Loucy (cell line): Measurements from ENCODE around the gene SAP30.

Experiments used
- H2AFZ ChIP-seq: fragments of 200-600 bp; sonication (generic); 2 replicates; pipeline ENCODE4 v1.6.0; 2016; ENCODE audit warnings: antibody characterized with exemption, mild to moderate bottlenecking, low read length, moderate library complexity
- H3F3A ChIP-seq: fragments of 200-600 bp; 2 replicates; pipeline ENCODE4 v1.6.0; 2016; ENCODE audit warnings: antibody characterized with exemption, low read depth, mild to moderate bottlenecking
- H3K27me3 ChIP-seq: fragments of 200-600 bp; sonication (generic); 2 replicates; pipeline ENCODE4 v1.6.1; 2014; ENCODE audit warnings: low read length, mild to moderate bottlenecking; ENCODE audit not compliant: insufficient read depth, poor library complexity, severe bottlenecking
- H3K36me3 ChIP-seq: fragments of 200-600 bp; sonication (generic); 2 replicates; pipeline ENCODE4 v1.6.1; 2016; ENCODE audit warnings: low read length; ENCODE audit not compliant: insufficient read depth
- H3K4me1 ChIP-seq: fragments of 200-600 bp; sonication (generic); 2 replicates; pipeline ENCODE4 v1.5.1; 2014; ENCODE audit warnings: low read length, mild to moderate bottlenecking; ENCODE audit not compliant: insufficient read depth, poor library complexity, severe bottlenecking
- H3K4me2 ChIP-seq: fragments of 200-600 bp; sonication (generic); 2 replicates; pipeline ENCODE4 v1.6.0; 2014; ENCODE audit warnings: antibody characterized with exemption, low read length, low read depth, mild to moderate bottlenecking; ENCODE audit not compliant: poor library complexity, severe bottlenecking
- H3K4me3 ChIP-seq: fragments of 200-600 bp; sonication (generic); 2 replicates; pipeline ENCODE4 v1.5.1; 2014; ENCODE audit warnings: low read length, mild to moderate bottlenecking, mixed read lengths; ENCODE audit not compliant: poor library complexity, severe bottlenecking
- H3K79me2 ChIP-seq: fragments of 200-600 bp; sonication (generic); 2 replicates; pipeline ENCODE4 v1.6.1; 2014; ENCODE audit warnings: low read length; ENCODE audit not compliant: insufficient read depth
- H3K9ac ChIP-seq: fragments of 200-600 bp; sonication (generic); 2 replicates; pipeline ENCODE4 v1.6.0; 2014; ENCODE audit warnings: mild to moderate bottlenecking, low read depth, low read length, moderate library complexity; ENCODE audit not compliant: poor library complexity, severe bottlenecking
- H3K9me2 ChIP-seq: fragments of 200-600 bp; sonication (generic); replicated peaks from 2 replicates; pipeline ENCODE4 v1.6.1; 2016; ENCODE audit warnings: low read depth, low read length, mixed read lengths
- H3K9me3 ChIP-seq: fragments of 200-600 bp; sonication (generic); 2 replicates; pipeline ENCODE4 v1.6.1; 2014; ENCODE audit warnings: mild to moderate bottlenecking, antibody characterized with exemption, low read length, low read depth; ENCODE audit not compliant: insufficient read depth
- H4K20me1 ChIP-seq: fragments of 200-600 bp; sonication (generic); 2 replicates; pipeline ENCODE4 v1.6.0; 2014; ENCODE audit warnings: antibody characterized with exemption, low read length, mild to moderate bottlenecking; ENCODE audit not compliant: insufficient read depth, poor library complexity, severe bottlenecking
- CTCF ChIP-seq: fragments of 200-600 bp; sonication (generic); conservative IDR thresholded peaks from 2 replicates; pipeline ENCODE4 v1.5.1; 2014; ENCODE audit warnings: mild to moderate bottlenecking, antibody characterized with exemption, low read length
- EZH2phosphoT487 ChIP-seq: fragments of 200-600 bp; IDR thresholded peaks from 2 replicates; pipeline ENCODE4 v1.6.1; 2018; ENCODE audit warnings: antibody characterized with exemption, mild to moderate bottlenecking, moderate library complexity, borderline replicate concordance

The SAP30 gene

GRCh38 chr4:173404296-173404865 is 33.6 kb downstream of the SAP30 start:
- Histone ChIP-seq H3K4me3 (no peak overlapping the region), H3K4me1 (peaks cover 10% of the 10 kb centered on the region), H2AFZ (no peak overlapping the region), H3K27me3 (no peaks in the 10 kb centered on the region), H3K4me2 (no peak overlapping the region), H3K79me2 (no peaks in the 10 kb centered on the region), H3K9ac (no peak overlapping the region), H4K20me1 (no peaks in the 10 kb centered on the region), H3K36me3 (no peaks in the 10 kb centered on the region), H3K9me2 (no peaks in the 10 kb centered on the region), H3K9me3 (no peaks in the 10 kb centered on the region), H3F3A (no peaks in the 10 kb centered on the region)
- TF ChIP-seq EZH2phosphoT487 = no peak
- no peak for TF ChIP-seq CTCF

- H3K9me3 ChIP-seq = no peaks in the 10 kb centered on the region
- no peaks in the 10 kb centered on the region for H4K20me1 ChIP-seq
- no peak overlapping the region for H3K4me2 ChIP-seq
- no peaks in the 10 kb centered on the region for H3K36me3 ChIP-seq
- no peaks in the 10 kb centered on the region for H3K9me2 ChIP-seq
- H3K4me1 ChIP-seq = peaks cover 10% of the 10 kb centered on the region
- H3K79me2 ChIP-seq = no peaks in the 10 kb centered on the region
- no peak overlapping the region for H3K4me3 ChIP-seq
- H2AFZ ChIP-seq = no peak overlapping the region
- no peaks in the 10 kb centered on the region for H3K27me3 ChIP-seq
- TF ChIP-seq CTCF = no peak
- TF ChIP-seq EZH2phosphoT487 = no peak
- no peak overlapping the region for H3K9ac ChIP-seq
- H3F3A ChIP-seq = no peaks in the 10 kb centered on the region
These were observed 35.3 kb downstream of the SAP30 start for GRCh38 chr4:173405840-173406606.

GRCh38 chr4:173410079-173410478 is 39.3 kb downstream of the SAP30 start:
- TF ChIP-seq EZH2phosphoT487 = no peak
- TF ChIP-seq CTCF = no peak

More at GRCh38 chr4:173410079-173410478, 39.3 kb downstream of the SAP30 start:
- no peak overlapping the region for H3K4me2 ChIP-seq
- H3K4me1 ChIP-seq = peaks cover 10% of the 10 kb centered on the region
- H3K9me3 ChIP-seq = no peaks in the 10 kb centered on the region
- H3K36me3 ChIP-seq = no peaks in the 10 kb centered on the region
- H3F3A ChIP-seq = no peaks in the 10 kb centered on the region
- no peak overlapping the region for H2AFZ ChIP-seq
- no peak overlapping the region for H3K4me3 ChIP-seq
- no peaks in the 10 kb centered on the region for H3K27me3 ChIP-seq
- no peaks in the 10 kb centered on the region for H3K9me2 ChIP-seq
- H4K20me1 ChIP-seq = no peaks in the 10 kb centered on the region
- H3K9ac ChIP-seq = no peak overlapping the region
- H3K79me2 ChIP-seq = no peaks in the 10 kb centered on the region
